OCI-LY7 (cell line): ENCODE measurements around the gene TMEM50B. TPM values are rescaled to one million over a fixed set of nuclear protein-coding genes. Genes with fewer than 3 reads are reported as not detected.

Experiments used
- BruUV-seq: library from RNA; stranded (reverse); fragments of 400-500 nt; replicated peaks from 2 replicates; lab custom pipeline; 2021; lab: Mats Ljungman, UMichigan
- CTCF ChIA-PET: fragments of 300-600 bp; sonication (Branson Sonifier 250); formaldehyde crosslinking; loops from one replicate; lab custom pipeline; 2022; ENCODE audit warnings: antibody characterized with exemption; ENCODE audit not compliant: unreplicated experiment; lab: Charles Lee
- POLR2A ChIA-PET: fragments of 300-600 bp; sonication (Branson Sonifier 250); formaldehyde crosslinking; loops from one replicate; lab custom pipeline; 2022; ENCODE audit warnings: antibody characterized with exemption; lab: Charles Lee
- DNase-seq: peaks from one replicate; pipeline ENCODE4 v3.0.0-alpha.2; 2015; ENCODE audit warnings: low spot score
- H2AFZ ChIP-seq: fragments of 200-600 bp; sonication (generic), shearing (Covaris generic); 2 replicates; pipeline ENCODE4 v1.6.1; 2014; ENCODE audit warnings: mild to moderate bottlenecking, antibody characterized with exemption, low read length, moderate library complexity
- H3K27ac ChIP-seq: fragments of 200-600 bp; sonication (generic); 2 replicates; pipeline ENCODE4 v1.5.1; 2014; ENCODE audit warnings: mixed run types, low read depth, mild to moderate bottlenecking, moderate library complexity, low read length, inconsistent platforms; ENCODE audit not compliant: poor library complexity, severe bottlenecking
- H3K36me3 ChIP-seq: fragments of 200-600 bp; sonication (generic); 2 replicates; pipeline ENCODE4 v1.6.1; 2014; ENCODE audit warnings: mild to moderate bottlenecking, antibody characterized with exemption, low read length, moderate library complexity, mixed read lengths; ENCODE audit not compliant: insufficient read depth
- H3K4me1 ChIP-seq: fragments of 200-600 bp; sonication (generic); 2 replicates; pipeline ENCODE4 v1.5.1; 2014; ENCODE audit warnings: mild to moderate bottlenecking, low read length; ENCODE audit not compliant: insufficient read depth, poor library complexity, severe bottlenecking
- H3K4me2 ChIP-seq: fragments of 200-600 bp; sonication (generic); 2 replicates; pipeline ENCODE4 v1.6.1; 2014; ENCODE audit warnings: mild to moderate bottlenecking, low read length
- H3K4me3 ChIP-seq: fragments of 200-600 bp; sonication (generic); 2 replicates; pipeline ENCODE4 v1.5.1; 2014; ENCODE audit warnings: mild to moderate bottlenecking, low read depth, low read length; ENCODE audit not compliant: poor library complexity, severe bottlenecking
- H3K79me2 ChIP-seq: fragments of 200-600 bp; sonication (generic); 2 replicates; pipeline ENCODE4 v1.6.1; 2016; ENCODE audit warnings: low read depth, mild to moderate bottlenecking, low read length, moderate library complexity, mixed read lengths; ENCODE audit not compliant: insufficient read depth
- H3K9me2 ChIP-seq: fragments of 200-600 bp; sonication (generic); 2 replicates; pipeline ENCODE4 v1.6.1; 2016; ENCODE audit warnings: mild to moderate bottlenecking, low read length, mixed read lengths; ENCODE audit not compliant: insufficient read depth
- H3K9me3 ChIP-seq: fragments of 200-600 bp; sonication (generic); 2 replicates; pipeline ENCODE4 v1.6.1; 2014; ENCODE audit warnings: mild to moderate bottlenecking, mixed run types, low read length, mixed read lengths
- H4K20me1 ChIP-seq: fragments of 200-600 bp; sonication (generic); 2 replicates; pipeline ENCODE4 v1.6.1; 2014; ENCODE audit warnings: mild to moderate bottlenecking, antibody characterized with exemption, low read length, moderate library complexity, mixed read lengths; ENCODE audit not compliant: insufficient read depth
- EZH2phosphoT487 ChIP-seq: fragments of 200-600 bp; sonication (generic); IDR thresholded peaks from 2 replicates; pipeline ENCODE4 v1.6.1; 2018; ENCODE audit warnings: low read depth, borderline replicate concordance, mild to moderate bottlenecking, mixed run types, antibody characterized with exemption, low read length, moderate library complexity, mixed read lengths
- intact Hi-C: fragments of 100-400 bp; cut with micrococcal nuclease; formaldehyde crosslinking; loops from one replicate; pipeline ENCODE4 v1.10.0; 2022; ENCODE audit not compliant: unreplicated experiment
- total RNA-seq, 2 experiments: library from RNA; depleted of rRNA in 1 of 2; stranded (reverse); fragments of >200 nt in 1 of 2; shearing (Covaris generic) in 1 of 2; gene quantifications; 2 replicates each; pipeline ENCODE4 v1.2.3, GENCODE V29; 2014 to 2022
- TF ChIP-seq, protein P1 (sequence below): fragments of 200-600 bp; sonication (generic); conservative IDR thresholded peaks from 2 replicates; pipeline ENCODE4 v1.5.1; 2014; ENCODE audit warnings: mild to moderate bottlenecking, antibody characterized with exemption, low read length, moderate library complexity, mixed read lengths

Gene TMEM50B
- total RNA-seq, 2 experiments from 2014 or later, result 24.4 to 30.3 TPM

DNA sequence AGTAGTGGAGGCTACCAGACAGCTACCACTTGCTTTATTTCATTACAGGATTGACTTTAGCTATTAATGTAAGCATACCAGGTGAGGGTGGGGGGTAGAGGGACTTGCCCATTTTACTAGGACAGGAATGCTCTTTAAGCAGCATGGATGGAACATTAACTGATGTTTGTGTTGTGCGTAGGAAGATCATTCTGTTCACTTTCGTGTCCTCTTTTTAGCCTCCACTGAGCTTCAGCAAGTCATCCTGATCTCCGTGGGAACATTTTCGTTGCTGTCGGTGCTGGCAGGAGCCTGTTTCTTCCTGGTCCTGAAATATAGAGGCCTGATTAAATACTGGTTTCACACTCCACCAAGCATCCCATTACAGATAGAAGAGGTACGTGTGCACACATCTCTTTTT lies 47.3 kb downstream of the TMEM50B start:
- TF ChIP-seq, protein P1, sequence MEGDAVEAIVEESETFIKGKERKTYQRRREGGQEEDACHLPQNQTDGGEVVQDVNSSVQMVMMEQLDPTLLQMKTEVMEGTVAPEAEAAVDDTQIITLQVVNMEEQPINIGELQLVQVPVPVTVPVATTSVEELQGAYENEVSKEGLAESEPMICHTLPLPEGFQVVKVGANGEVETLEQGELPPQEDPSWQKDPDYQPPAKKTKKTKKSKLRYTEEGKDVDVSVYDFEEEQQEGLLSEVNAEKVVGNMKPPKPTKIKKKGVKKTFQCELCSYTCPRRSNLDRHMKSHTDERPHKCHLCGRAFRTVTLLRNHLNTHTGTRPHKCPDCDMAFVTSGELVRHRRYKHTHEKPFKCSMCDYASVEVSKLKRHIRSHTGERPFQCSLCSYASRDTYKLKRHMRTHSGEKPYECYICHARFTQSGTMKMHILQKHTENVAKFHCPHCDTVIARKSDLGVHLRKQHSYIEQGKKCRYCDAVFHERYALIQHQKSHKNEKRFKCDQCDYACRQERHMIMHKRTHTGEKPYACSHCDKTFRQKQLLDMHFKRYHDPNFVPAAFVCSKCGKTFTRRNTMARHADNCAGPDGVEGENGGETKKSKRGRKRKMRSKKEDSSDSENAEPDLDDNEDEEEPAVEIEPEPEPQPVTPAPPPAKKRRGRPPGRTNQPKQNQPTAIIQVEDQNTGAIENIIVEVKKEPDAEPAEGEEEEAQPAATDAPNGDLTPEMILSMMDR, result no peak
- no peak for TF ChIP-seq EZH2phosphoT487
- Histone ChIP-seq H3K4me1 (peaks cover 26% of the 10 kb centered on the region), H4K20me1 (no peaks in the 10 kb centered on the region), H3K9me3 (no peaks in the 10 kb centered on the region), H3K36me3 (peaks cover 97% of the 10 kb centered on the region), H3K4me2 (no peak overlapping the region), H3K9me2 (no peaks in the 10 kb centered on the region), H2AFZ (no peak overlapping the region), H3K4me3 (no peak overlapping the region), H3K27ac (no peak overlapping the region), H3K79me2 (no peaks in the 10 kb centered on the region)
- POLR2A ChIA-PET, result interaction anchor here (0.6 kb wide), 1 partner anchor 36 kb away, joined by 3 read pairs; no protein-coding TSS in a partner anchor
- no TSS peak for BruUV-seq
- CTCF ChIA-PET, result no interaction called here
- DNase-seq, result no peak
- intact Hi-C loops, result no loop called here

DNA sequence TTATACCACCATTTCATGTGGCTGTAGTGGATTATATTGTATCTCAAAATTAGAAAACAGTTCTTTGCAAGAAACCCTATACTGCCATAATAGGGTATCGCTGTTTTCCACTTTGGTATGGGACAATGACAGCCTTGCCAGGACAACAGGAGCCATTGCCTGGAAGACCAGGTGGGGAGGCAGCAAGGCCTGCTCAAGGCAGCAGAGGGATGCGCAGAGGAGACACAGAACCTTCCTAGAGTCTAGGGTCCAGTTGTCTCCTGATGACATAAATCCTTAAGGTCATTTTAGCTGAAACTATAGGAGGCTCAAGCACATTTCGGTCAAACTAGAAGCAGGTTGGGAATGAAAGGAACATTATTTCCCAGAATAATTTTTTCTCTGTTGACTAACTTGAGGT lies 48.9 kb downstream of the TMEM50B start:
- BruUV-seq, result no TSS peak
- TF ChIP-seq, protein P1, result no peak
- no peak for TF ChIP-seq EZH2phosphoT487
- POLR2A ChIA-PET, result no interaction called here
- H3K4me1 ChIP-seq, result peaks cover 17% of the 10 kb centered on the region
- H3K27ac ChIP-seq, result no peak overlapping the region
- no peaks in the 10 kb centered on the region for H3K79me2 ChIP-seq
- H2AFZ ChIP-seq, result no peak overlapping the region
- H4K20me1 ChIP-seq, result no peaks in the 10 kb centered on the region
- DNase-seq, result no peak
- H3K36me3 ChIP-seq, result peaks cover 98% of the 10 kb centered on the region
- CTCF ChIA-PET, result no interaction called here
- H3K4me3 ChIP-seq, result no peak overlapping the region
- H3K9me2 ChIP-seq, result no peaks in the 10 kb centered on the region
- intact Hi-C loops, result no loop called here
- H3K4me2 ChIP-seq, result no peak overlapping the region
- no peaks in the 10 kb centered on the region for H3K9me3 ChIP-seq

DNA sequence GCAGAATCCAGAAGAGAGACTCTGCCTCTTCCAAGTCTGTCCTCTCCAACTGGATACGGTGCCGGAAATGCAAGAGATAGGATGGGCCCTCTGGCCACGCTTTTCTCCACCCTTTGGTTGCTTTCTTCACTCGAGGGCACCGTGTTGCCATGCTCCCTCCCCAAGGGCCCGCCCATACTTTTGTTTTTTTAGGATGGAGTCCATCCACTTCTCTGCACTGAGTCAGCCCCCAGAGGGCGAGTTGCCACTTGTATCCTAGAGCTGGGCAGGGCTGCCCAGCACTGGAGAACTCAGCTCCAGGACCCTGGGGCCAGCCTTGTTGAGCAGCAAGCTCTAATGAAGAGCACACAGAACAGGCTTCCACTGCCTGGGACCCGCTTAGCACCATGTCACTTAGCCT lies 51.1 kb downstream of the TMEM50B start:
- BruUV-seq, result no TSS peak
- CTCF ChIA-PET, result no interaction called here
- Histone ChIP-seq H3K27ac (no peak overlapping the region), H4K20me1 (no peaks in the 10 kb centered on the region), H3K9me2 (no peaks in the 10 kb centered on the region), H3K9me3 (no peaks in the 10 kb centered on the region), H3K36me3 (peaks cover 99% of the 10 kb centered on the region), H3K4me1 (peaks cover 1% of the 10 kb centered on the region), H2AFZ (no peak overlapping the region), H3K79me2 (no peaks in the 10 kb centered on the region), H3K4me3 (no peak overlapping the region), H3K4me2 (no peak overlapping the region)
- no peak for DNase-seq
- intact Hi-C loops, result no loop called here
- POLR2A ChIA-PET, result interaction anchor here (1.0 to 1.2 kb wide), 3 partner anchors 8 to 104 kb away, joined by 3 to 8 read pairs (median 5); partner anchors contain the start of gene IFNAR1
- no peak for TF ChIP-seq EZH2phosphoT487
- TF ChIP-seq, protein P1, result no peak
